HUES6 (cell line): Measurements from ENCODE around the gene TNIK.
"Not testable (repeated sequence)": the region's sequence is repeated elsewhere in the genome, so short reads cannot be mapped to it uniquely, and the experiment has no call there.

Experiments
- H3K27ac ChIP-seq: 2 replicates; pipeline ENCODE4 v1.7.0; 2013; ENCODE audit warnings: low read depth, mild to moderate bottlenecking, low read length, inconsistent platforms
- H3K27me3 ChIP-seq: 2 replicates; pipeline ENCODE4 v1.6.1; 2013; ENCODE audit warnings: low read length; ENCODE audit not compliant: control insufficient read depth, insufficient read depth
- H3K36me3 ChIP-seq: 2 replicates; pipeline ENCODE4 v1.6.1; 2013; ENCODE audit warnings: low read length; ENCODE audit not compliant: control insufficient read depth, insufficient read depth
- H3K4me1 ChIP-seq: 2 replicates; pipeline ENCODE4 v1.6.1; 2013; ENCODE audit warnings: low read length; ENCODE audit not compliant: control insufficient read depth, insufficient read depth
- H3K4me3 ChIP-seq: 2 replicates; pipeline ENCODE4 v1.5.1; 2013; ENCODE audit warnings: low read depth, low read length
- H3K9ac ChIP-seq: one replicate; pipeline ENCODE4 v1.6.1; 2013; ENCODE audit warnings: mild to moderate bottlenecking, low read length
- H3K9me3 ChIP-seq: 2 replicates; pipeline ENCODE4 v1.6.1; 2013; ENCODE audit warnings: low read depth, low read length; ENCODE audit not compliant: control insufficient read depth, insufficient read depth

TNIK gene

DNA sequence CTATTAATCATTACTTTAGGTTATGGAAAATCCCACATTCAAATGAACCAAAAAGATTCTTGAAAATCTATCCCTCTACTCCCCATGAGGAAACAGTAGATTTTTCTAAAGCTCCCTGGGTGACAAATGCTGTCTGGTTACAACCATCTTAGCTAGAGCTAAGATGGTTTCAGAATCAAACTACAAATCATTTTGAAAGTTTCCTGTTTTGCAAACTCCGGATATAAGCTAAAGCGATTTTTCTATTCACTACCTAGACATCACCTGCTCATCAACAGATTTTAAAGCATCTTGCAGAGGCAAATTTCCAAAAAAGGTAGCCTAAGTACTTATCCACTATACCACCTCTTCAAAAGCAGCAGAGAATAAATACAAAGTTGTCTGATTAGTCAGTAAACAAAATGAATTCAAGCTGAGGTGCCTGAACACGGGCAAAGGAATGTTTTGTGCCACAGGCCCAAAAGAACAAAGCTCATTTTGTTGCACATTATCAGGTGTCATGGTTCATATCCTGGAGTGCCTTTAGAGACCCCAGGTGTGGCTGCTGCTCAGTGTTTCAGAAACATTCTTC lies 204.9 kb downstream of the TNIK start:
- no peak overlapping the region for H3K9ac ChIP-seq
- no peak overlapping the region for H3K4me3 ChIP-seq
- H3K27ac ChIP-seq: no peak overlapping the region
- H3K27me3 ChIP-seq: no peaks in the 10 kb centered on the region
- H3K36me3 ChIP-seq: no peaks in the 10 kb centered on the region
- no peaks in the 10 kb centered on the region for H3K9me3 ChIP-seq
- H3K4me1 ChIP-seq: no peaks in the 10 kb centered on the region

DNA sequence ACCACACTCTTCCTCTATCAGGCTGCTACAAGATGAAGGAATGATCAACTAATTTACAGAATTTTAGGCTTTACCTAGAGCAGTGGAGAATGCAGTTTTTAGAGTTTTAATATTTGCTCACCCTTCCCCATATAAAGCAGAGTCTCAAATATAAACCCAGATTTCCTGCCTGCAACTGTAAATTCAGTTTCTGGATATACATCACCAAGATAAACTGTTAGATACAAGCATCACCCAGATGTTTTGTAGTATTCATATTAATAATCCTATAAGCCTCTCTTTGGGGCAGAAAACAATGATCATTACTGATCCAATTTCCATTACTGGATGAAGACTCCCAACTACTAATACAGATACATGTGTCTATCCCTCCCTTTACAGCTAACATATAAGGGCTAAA lies 205.9 kb downstream of the TNIK start:
- no peaks in the 10 kb centered on the region for H3K9me3 ChIP-seq
- no peaks in the 10 kb centered on the region for H3K27me3 ChIP-seq
- no peaks in the 10 kb centered on the region for H3K4me1 ChIP-seq
- no peak overlapping the region for H3K27ac ChIP-seq
- no peak overlapping the region for H3K4me3 ChIP-seq
- H3K9ac ChIP-seq: no peak overlapping the region
- no peaks in the 10 kb centered on the region for H3K36me3 ChIP-seq

DNA sequence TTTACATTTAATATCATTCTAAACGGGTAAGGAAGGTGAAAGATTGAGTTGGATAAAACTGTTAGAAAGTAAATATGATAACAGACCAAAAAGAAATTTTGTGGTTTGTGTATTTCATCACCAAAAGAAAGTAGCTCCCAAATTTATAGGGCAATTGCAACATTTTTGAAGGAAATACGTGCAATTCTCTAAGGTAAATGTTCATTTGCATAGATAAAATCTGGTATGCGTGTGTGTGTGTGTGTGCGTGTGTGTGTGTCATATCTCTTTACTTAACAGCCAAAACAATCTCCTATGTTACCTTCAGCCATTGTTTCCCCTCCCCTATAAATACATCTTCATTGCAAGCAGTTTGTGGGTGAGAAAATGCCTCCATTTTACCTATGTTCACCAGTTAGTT lies 208.4 kb downstream of the TNIK start:
- no peaks in the 10 kb centered on the region for H3K9me3 ChIP-seq
- no peak overlapping the region for H3K9ac ChIP-seq
- H3K4me1 ChIP-seq: no peaks in the 10 kb centered on the region
- no peak overlapping the region for H3K4me3 ChIP-seq
- no peak overlapping the region for H3K27ac ChIP-seq
- no peaks in the 10 kb centered on the region for H3K36me3 ChIP-seq
- H3K27me3 ChIP-seq: no peaks in the 10 kb centered on the region

DNA sequence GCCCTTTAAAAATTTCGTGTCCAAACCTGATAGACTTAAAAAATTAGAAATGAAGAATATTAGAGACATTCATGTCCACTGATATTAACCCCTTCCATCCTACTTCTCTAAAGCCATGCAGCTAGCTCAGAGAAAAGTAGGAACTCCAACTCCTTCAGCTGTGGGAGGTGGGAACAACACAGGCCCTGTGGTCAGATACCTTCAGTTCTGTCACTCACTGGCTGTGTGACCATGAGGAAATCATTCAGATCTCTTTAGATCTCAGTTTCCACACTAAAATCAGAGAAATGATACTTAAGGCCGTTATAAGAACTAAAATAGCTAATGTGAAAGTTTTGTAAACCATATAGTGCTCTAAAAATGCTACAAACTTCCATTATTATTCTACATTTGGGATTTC lies 209.8 kb downstream of the TNIK start:
- Histone ChIP-seq H3K9ac (no peak overlapping the region), H3K4me1 (no peaks in the 10 kb centered on the region), H3K4me3 (no peak overlapping the region), H3K36me3 (no peaks in the 10 kb centered on the region), H3K9me3 (no peaks in the 10 kb centered on the region), H3K27me3 (no peaks in the 10 kb centered on the region), H3K27ac (no peak overlapping the region)

DNA sequence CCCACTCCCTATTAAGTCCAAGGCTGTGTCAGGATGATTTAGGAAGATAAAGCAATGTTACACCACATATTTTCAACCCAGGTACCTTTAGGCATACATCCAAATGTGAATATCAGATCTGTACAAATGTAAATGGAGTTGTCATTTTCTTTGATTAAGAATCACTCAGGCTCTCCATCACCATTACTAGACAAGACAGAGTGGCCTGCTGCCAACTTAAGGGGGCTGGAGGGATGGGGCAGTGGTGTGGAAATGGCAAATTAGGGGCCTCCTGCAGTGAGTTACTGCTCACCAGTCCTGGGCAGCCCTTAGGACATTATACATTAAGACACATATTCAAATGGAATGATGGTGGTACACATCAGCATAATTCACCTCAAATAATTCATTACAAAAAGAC lies 211.0 kb downstream of the TNIK start:
- Histone ChIP-seq H3K4me3 (no peak overlapping the region), H3K4me1 (no peaks in the 10 kb centered on the region), H3K9ac (no peak overlapping the region), H3K9me3 (no peaks in the 10 kb centered on the region), H3K27ac (no peak overlapping the region), H3K36me3 (no peaks in the 10 kb centered on the region), H3K27me3 (no peaks in the 10 kb centered on the region)

DNA sequence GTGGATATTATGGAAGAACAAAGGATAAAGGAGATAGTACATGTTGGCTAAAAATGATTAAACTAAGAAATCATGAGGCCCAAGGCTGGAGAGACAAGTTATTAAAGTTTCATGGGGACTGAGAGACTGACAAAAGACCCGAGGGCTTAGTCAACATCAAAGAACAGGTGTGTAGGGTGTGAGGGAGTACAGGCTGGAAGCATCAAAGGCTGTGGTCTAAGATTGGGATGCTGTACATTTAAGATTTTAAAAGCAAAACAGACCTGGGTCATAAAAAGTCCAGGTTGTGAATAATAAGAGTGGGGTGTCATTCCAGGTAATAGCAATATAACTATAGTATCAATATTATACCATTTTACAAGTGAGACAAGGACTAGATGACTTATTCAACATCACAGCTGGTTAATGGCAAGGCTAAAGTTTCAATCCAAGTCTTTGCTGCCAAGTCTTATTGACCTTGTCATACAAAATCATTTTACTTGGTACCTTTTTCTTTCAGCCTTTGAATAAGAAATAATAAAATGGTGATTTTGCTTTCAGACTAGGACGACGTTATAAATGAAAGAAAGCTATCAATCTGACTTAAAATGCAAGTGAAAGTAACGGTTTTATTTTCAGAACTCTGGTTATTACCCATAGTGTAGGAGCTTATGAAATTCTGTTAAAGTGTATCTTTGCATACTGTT lies 211.6 kb downstream of the TNIK start:
- no peak overlapping the region for H3K27ac ChIP-seq
- no peak overlapping the region for H3K4me3 ChIP-seq
- H3K9ac ChIP-seq: no peak overlapping the region
- no peaks in the 10 kb centered on the region for H3K27me3 ChIP-seq
- no peaks in the 10 kb centered on the region for H3K9me3 ChIP-seq
- no peaks in the 10 kb centered on the region for H3K36me3 ChIP-seq
- H3K4me1 ChIP-seq: no peaks in the 10 kb centered on the region

DNA sequence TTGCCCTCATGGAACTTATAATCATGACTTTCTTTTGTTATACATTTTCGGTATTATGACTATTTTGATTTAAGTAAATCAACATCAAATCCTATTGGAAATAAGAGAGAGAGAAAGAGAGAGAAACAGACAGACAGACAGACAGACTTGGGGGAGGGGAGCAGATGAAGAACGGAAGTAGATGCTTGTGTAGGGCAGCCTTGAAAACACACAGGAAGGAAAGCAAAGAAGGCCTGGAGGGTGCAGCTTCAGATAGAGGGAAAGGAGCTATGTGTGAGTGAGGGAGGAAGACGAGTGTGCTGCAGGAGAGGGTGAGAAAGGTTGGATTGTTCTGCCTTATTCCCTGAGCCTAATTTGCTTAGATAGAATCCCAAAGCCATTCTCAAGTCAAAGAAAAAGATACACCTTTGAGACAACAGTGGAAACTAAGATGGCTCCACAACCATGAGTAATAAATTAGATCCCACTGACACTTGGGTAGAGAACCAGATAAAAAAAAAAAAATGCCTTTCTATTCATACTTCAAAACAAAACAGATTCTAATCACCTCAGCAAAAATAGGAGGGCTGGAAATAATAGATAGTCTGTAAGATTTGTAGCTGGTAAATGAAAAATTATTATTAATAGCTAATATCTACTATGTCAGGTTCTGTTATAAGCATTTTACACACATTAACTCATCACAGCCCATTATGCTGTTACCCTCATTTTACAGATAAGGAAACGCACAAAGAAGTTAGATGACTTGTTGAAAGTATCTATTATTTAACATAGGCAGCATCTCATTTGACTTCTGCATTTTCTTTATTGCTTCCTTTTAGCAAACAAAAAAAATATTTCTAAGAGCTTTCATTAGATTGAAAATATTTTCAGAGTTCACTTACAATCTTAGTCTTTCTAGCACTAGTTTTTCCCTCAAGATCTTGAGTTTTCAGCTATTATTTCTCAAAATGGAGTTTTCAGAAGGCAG lies 214.1 kb downstream of the TNIK start:
- no peak overlapping the region for H3K4me3 ChIP-seq
- no peak overlapping the region for H3K9ac ChIP-seq

DNA sequence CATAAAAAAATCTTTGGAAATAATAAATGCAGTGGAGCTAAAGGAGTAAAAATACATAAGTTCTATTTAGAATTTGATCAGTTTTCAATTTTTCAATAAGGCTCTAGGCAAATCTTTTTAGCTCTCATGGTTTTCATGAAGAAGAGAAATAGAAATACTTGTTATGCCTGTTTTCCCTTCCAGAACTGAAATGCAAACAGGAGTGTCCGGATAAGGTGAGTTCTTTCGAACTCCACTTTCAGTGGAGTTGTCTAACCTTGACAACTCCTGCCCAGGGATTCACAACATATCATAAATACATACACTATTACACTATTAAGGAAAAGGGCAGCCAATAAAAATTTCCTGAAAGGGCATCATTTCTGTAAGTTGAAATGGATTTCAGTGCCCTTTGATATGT lies 217.3 kb downstream of the TNIK start:
- 0 out of 2 replicates have a peak, but pooled peaks cover 5% of the 10 kb centered on the region for H3K4me1 ChIP-seq
- no peak overlapping the region for H3K9ac ChIP-seq
- H3K4me3 ChIP-seq: no peak overlapping the region
- H3K9me3 ChIP-seq: no peaks in the 10 kb centered on the region
- no peaks in the 10 kb centered on the region for H3K27me3 ChIP-seq
- no peaks in the 10 kb centered on the region for H3K36me3 ChIP-seq
- no peak overlapping the region for H3K27ac ChIP-seq

More for the DNA sequence above, 214.1 kb downstream of the TNIK start:
- H3K36me3 ChIP-seq: no peaks in the 10 kb centered on the region
- H3K27me3 ChIP-seq: no peaks in the 10 kb centered on the region
- no peaks in the 10 kb centered on the region for H3K9me3 ChIP-seq
- H3K4me1 ChIP-seq: no peaks in the 10 kb centered on the region
- H3K27ac ChIP-seq: no peak overlapping the region

DNA sequence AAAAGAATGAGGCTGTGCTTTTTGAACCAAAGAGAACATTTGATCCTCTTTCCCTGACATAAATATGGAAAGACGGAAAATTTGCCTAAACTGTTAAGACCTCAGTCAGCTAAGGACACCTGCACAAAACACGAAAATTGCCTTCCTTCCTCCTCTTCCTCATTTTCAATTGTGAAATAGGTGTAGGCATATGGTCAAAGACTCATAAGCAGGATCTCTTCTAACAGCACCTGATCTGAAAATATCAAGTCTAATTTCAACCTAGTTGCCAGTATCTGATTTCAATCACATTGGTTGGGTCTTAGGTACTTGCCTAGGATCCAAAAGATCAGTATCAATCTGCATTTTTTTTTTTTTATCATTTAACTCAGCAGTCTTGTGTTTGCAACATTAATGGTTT lies 218.0 kb downstream of the TNIK start:
- H3K27ac ChIP-seq: no peak overlapping the region
- no peak overlapping the region for H3K4me3 ChIP-seq
- no peaks in the 10 kb centered on the region for H3K9me3 ChIP-seq
- 0 out of 2 replicates have a peak, but pooled peaks cover 5% of the 10 kb centered on the region for H3K4me1 ChIP-seq
- H3K36me3 ChIP-seq: no peaks in the 10 kb centered on the region
- H3K27me3 ChIP-seq: no peaks in the 10 kb centered on the region
- H3K9ac ChIP-seq: no peak overlapping the region

DNA sequence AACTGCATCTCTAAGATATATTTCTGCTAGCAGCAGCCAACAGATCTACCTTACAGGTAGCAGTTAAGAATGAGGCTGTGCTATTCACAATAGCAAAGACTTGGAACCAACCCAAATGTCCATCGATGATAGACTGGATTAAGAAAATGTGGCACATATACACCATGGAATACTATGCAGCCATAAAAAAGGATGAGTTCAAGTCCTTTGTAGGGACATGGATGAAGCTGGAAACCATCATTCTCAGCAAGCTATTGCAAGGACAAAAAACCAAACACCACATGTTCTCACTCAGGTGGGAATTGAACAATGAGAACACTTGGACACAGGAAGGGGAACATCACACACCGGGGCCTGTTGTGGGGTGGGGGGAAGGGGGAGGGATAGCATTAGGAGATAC lies 218.6 kb downstream of the TNIK start:
- not testable (repeated sequence) for H3K36me3 ChIP-seq, H3K4me3 ChIP-seq, H3K9ac ChIP-seq, H3K27ac ChIP-seq, H3K4me1 ChIP-seq, H3K9me3 ChIP-seq, H3K27me3 ChIP-seq

DNA sequence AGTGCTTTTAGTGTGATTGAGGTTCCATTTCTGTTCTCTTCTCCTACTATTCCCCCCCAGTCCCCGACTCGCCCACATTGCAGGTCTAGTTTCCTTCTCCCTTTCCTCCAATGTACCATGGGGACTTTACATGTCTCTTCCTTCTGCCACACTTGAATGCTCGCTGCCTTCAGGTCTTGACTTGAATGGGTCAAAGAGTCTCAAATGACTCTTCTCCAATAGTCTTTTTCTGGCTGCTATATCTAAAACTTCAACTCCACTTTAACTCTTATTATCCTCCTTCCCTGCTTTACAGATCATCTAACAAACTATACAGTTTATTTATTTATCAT lies 219.7 kb downstream of the TNIK start:
- H3K4me1 ChIP-seq: peaks cover 16% of the 10 kb centered on the region
- H3K36me3 ChIP-seq: no peaks in the 10 kb centered on the region
- H3K9me3 ChIP-seq: no peaks in the 10 kb centered on the region
- H3K27ac ChIP-seq: no peak overlapping the region
- H3K4me3 ChIP-seq: no peak overlapping the region
- H3K27me3 ChIP-seq: no peaks in the 10 kb centered on the region
- H3K9ac ChIP-seq: no peak overlapping the region
